Esophagus squamous epithelium (tissue), 5 donors: Measurements from ENCODE around the gene RSL1D1. TPM values are rescaled to one million over a fixed set of nuclear protein-coding genes. Genes with fewer than 3 reads are reported as not detected.

Source experiments
- DNase-seq: peaks from one replicate; lab custom pipeline; 2025; lab: John Stamatoyannopoulos, UW
- H3K27ac ChIP-seq, 4 donors: fragments of 200-600 bp; sonication (generic); one replicate each; pipeline ENCODE4 v1.5.1; 2016 to 2019; ENCODE audit warnings: mild to moderate bottlenecking in 1 of 4
- H3K27me3 ChIP-seq, 4 donors: fragments of 200-600 bp; sonication (generic); 1 replicate in 3 of 4; 2 replicates in 1 of 4; pipeline versions ENCODE4 v1.5.1 to v1.6.0; 2017 to 2021; ENCODE audit warnings: antibody characterized with exemption in 1 of 4
- H3K36me3 ChIP-seq, 3 donors: fragments of 200-600 bp; sonication (generic); one replicate each; pipeline ENCODE4 v1.5.1; 2016 to 2019
- H3K4me1 ChIP-seq, 3 donors: fragments of 200-600 bp; sonication (generic); one replicate each; pipeline ENCODE4 v1.5.1; 2017 to 2019
- H3K4me3 ChIP-seq, 4 donors: fragments of 200-600 bp; sonication (generic); 1 replicate in 3 of 4; 2 replicates in 1 of 4; pipeline ENCODE4 v1.5.1; 2016 to 2019; ENCODE audit warnings: mild to moderate bottlenecking in 2 of 4, moderate library complexity in 1 of 4
- H3K9me3 ChIP-seq, 3 donors: fragments of 200-600 bp; sonication (generic); one replicate each; pipeline ENCODE4 v1.5.1; 2016 to 2019
- POLR2A ChIP-seq, 4 donors: fragments of 450-650 bp; IDR thresholded peaks; one replicate each; pipeline ENCODE4 v1.6.1; 2017; ENCODE audit warnings: antibody characterized with exemption in 4 of 4, mild to moderate bottlenecking in 4 of 4, moderate library complexity in 3 of 4
- WGBS, 2 donors: methylation state at CpG; one replicate each; pipeline ENCODE4 v1.1.5; 2018; 5-methylcytosine and 5-hydroxymethylcytosine counted together
- intact Hi-C: fragments of 100-400 bp; cut with DNase I; formaldehyde crosslinking; loops from one replicate; pipeline ENCODE4 v1.15.0; 2022
- total RNA-seq, 4 donors: library from RNA; depleted of rRNA; stranded (reverse); fragments of >200 nt; gene quantifications; one replicate each; pipeline ENCODE4 v1.1.0, GENCODE V29; 2016
- TF ChIP-seq, protein P1 (sequence below), 6 experiments: fragments of 450-650 bp in 4 of 6; fragments of 200-600 bp in 2 of 6; sonication (generic) in 2 of 6; IDR thresholded peaks; one replicate each; pipeline ENCODE4 v1.5.1; 2016 to 2019; ENCODE audit warnings: antibody characterized with exemption in 6 of 6, mild to moderate bottlenecking in 4 of 6, moderate library complexity in 4 of 6
- donor health status: DM: yes; HTN: yes; CAD: no.

The RSL1D1 gene
- total RNA-seq, 4 donors from 2014 or later: 85.4 to 187 (median 145) TPM

DNA sequence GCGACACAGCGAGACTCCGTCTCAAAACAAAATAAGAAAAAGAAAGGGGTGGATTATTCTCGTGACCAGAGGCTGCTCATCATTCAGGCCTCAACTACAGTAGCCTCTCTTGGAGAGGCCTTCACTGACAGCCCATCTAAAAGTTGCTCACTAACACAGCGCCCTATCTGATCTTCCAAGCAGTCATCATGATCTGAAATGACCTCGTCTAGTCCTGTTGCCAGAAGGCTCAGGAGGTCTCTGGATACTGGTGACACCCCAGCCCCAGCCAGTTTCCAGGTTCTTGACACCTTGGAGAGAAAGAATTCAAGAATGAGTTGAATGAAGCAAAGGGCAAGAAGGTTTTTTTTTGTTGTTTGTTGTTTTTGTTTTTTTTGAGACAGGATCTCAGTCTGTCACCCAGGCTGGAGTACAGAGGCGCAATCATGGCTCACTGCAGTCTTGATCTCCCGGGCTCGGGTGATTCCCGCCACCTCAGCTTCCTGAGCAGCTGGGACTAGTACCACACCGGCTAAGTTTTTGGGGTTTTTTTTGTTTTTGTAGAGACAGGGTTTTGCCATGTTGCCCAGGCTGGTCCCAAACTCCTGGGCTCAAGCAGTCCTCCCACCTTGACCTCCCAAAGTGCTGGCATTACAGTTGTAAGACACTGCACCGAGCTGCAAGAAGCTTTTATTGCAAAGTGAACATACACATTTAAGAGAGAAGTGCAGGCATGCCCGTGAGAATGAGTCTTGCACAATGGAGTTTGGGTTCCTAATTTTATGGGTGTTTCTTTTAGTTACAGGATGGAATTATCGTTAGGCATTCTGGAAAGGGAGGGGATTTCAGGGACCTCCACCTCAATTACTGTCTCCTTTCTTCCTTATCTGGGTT lies 51.6 kb downstream of the RSL1D1 start:
- no peak overlapping the region for H3K4me3 ChIP-seq
- no peaks in the 10 kb centered on the region for H3K9me3 ChIP-seq
- H3K27ac ChIP-seq: peak overlapping the region in 2 of 4 donors; percentile 92 to 99
- no peak for DNase-seq
- H3K4me1 ChIP-seq: peaks cover 24 to 52% (median 33%) of the 10 kb centered on the region in 3 donors
- H3K36me3 ChIP-seq: no peaks in the 10 kb centered on the region
- intact Hi-C loops: loop anchor here (5.0 kb wide), 1 partner anchor 57 kb away; the partner anchor contains the start of gene TXNDC11
- no peak for TF ChIP-seq POLR2A (IDR thresholded peaks at IDR 0.05)
- TF ChIP-seq, protein P1, sequence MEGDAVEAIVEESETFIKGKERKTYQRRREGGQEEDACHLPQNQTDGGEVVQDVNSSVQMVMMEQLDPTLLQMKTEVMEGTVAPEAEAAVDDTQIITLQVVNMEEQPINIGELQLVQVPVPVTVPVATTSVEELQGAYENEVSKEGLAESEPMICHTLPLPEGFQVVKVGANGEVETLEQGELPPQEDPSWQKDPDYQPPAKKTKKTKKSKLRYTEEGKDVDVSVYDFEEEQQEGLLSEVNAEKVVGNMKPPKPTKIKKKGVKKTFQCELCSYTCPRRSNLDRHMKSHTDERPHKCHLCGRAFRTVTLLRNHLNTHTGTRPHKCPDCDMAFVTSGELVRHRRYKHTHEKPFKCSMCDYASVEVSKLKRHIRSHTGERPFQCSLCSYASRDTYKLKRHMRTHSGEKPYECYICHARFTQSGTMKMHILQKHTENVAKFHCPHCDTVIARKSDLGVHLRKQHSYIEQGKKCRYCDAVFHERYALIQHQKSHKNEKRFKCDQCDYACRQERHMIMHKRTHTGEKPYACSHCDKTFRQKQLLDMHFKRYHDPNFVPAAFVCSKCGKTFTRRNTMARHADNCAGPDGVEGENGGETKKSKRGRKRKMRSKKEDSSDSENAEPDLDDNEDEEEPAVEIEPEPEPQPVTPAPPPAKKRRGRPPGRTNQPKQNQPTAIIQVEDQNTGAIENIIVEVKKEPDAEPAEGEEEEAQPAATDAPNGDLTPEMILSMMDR (IDR thresholded peaks at IDR 0.05): no peak
- WGBS, 2 donors: 73 to 75% methylated on average over 14 of the region's 14 CpGs
- no peaks in the 10 kb centered on the region for H3K27me3 ChIP-seq

DNA sequence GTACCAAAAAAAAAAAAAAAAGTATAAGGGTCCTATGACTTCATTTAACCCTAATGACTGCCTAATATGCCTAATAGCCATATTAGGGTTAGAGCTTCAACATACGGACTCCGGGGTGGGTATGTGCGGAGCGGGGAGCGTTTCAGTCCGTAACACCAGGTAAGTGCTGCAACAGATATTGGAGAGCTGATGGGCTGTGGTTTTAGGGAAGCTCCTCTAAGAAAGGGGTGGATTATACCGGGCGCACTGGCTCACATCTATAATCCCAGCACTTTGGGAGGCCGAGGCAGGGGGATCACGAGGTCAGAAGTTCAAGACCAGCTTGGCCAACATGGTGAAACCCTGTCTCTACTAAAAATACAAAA lies 52.3 kb downstream of the RSL1D1 start:
- no peaks in the 10 kb centered on the region for H3K27me3 ChIP-seq
- no peak overlapping the region for H3K4me3 ChIP-seq
- peaks cover 24 to 60% (median 41%) of the 10 kb centered on the region in 3 donors for H3K4me1 ChIP-seq
- WGBS, 2 donors: 91 to 95% methylated on average over 10 of the region's 10 CpGs
- H3K9me3 ChIP-seq: no peaks in the 10 kb centered on the region
- intact Hi-C loops: loop anchor here (5.0 kb wide), 1 partner anchor 57 kb away; the partner anchor contains the start of gene TXNDC11
- peak overlapping the region; percentile 92 to 99 (median 96) for H3K27ac ChIP-seq
- no peaks in the 10 kb centered on the region for H3K36me3 ChIP-seq
- TF ChIP-seq POLR2A (IDR thresholded peaks at IDR 0.05): no peak
- TF ChIP-seq, protein P1 (IDR thresholded peaks at IDR 0.05): no peak
- DNase-seq: no peak

DNA sequence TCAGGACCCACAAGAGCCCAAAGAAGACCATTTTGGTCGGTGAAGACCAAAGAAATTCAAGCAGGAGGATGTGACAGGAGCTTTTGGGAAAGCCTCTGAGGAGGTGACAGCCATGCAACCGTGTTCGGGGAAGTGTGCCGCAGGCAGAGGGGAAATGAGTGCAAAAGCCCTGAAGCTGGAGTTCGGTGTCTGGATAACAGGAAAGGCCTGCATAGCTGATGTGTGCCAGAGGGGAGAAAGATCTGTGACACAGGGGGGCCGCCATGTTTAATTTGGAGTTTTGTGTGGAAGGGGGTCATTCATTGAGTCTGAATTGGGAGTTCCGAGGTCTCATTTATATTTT lies 53.4 kb downstream of the RSL1D1 start:
- Histone ChIP-seq H3K27ac (peak overlapping the region; percentile 92 to 99 (median 96)), H3K4me3 (peak overlapping the region; percentile 53 to 88 (median 80)), H3K9me3 (no peaks in the 10 kb centered on the region), H3K4me1 (peaks cover 32 to 71% (median 52%) of the 10 kb centered on the region in 3 donors), H3K27me3 (no peaks in the 10 kb centered on the region), H3K36me3 (no peaks in the 10 kb centered on the region)
- TF ChIP-seq POLR2A (IDR thresholded peaks at IDR 0.05): no peak
- TF ChIP-seq, protein P1 (IDR thresholded peaks at IDR 0.05): no peak
- no peak for DNase-seq
- intact Hi-C loops: loop anchor here (5.0 kb wide), 1 partner anchor 56 kb away; the partner anchor contains the start of gene TXNDC11
- 2 to 5% methylated on average over 6 to 7 of the region's 7 CpGs for WGBS, 2 donors

DNA sequence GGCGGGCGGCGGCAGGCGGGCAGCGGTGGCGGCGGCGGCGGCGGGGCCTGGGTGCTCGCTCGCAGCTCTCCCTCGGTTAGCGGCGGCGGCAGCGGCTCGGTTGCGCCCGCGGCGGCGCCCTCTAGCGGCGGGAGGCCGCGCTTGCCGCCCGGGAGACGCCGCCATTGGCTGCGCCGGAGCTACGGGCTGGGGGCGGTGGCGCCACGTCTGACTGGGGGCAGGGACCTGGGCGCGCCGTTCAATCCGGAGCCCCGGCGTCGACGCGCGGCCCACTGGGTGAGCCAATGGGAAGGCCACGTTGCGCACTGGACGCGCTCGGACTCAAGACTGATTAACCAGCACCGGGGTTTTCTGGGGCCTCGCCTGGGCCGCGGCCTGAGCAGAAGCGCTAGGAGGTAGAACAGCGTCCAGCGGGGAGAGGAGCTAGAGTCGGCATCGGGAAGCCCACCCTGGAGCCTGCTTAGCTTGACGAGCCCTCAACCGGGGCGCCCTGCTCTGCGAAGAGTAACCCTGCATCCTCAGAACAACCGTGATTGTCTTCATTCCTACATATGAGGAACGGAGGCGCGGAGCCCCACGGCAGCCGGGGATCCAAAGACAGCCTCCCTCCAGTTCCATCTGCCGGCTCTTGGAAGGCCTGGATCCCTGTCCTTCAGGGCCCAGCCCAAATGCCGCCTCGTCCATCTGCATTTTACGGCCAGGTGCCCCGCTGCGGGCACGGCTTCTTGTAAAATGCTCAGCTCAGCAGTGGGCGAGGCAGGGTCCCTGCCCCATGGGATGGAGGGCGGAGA lies 54.0 kb downstream of the RSL1D1 start, which contains the start of gene ZC3H7A:
TSS of gene ZC3H7A (minus strand) at position 93 of the 791 bp plus-strand sequence. CDS start 14,904 bp downstream, outside the sequence.
- TF ChIP-seq, protein P1 (IDR thresholded peaks at IDR 0.05): peak; percentile 55 to 99 (median 98)
- TF ChIP-seq POLR2A (IDR thresholded peaks at IDR 0.05): peak in 3 of 4 donors; percentile 87 to 95 (median 93)
- no CpG with 5 or more reads among the region's 80 CpGs for WGBS, 2 donors
- Histone ChIP-seq H3K4me3 (peak within 1 kb of the TSS; percentile 53 to 88 (median 80)), H3K9me3 (no peaks in the 10 kb centered on the region), H3K4me1 (peaks cover 37 to 76% (median 56%) of the 10 kb centered on the region in 3 donors), H3K27ac (peak within 1 kb of the TSS; percentile 92 to 99 (median 96)), H3K27me3 (no peaks in the 10 kb centered on the region), H3K36me3 (no peaks in the 10 kb centered on the region)
- intact Hi-C loops: loop anchor here (5.0 kb wide), 1 partner anchor 55 kb away; the partner anchor contains the start of gene TXNDC11
- peak; percentile 76 for DNase-seq
